T follicular helper cell (primary cell): Measurements from ENCODE around the gene CPT1C.

Source experiments
- DNase-seq: peaks from one replicate; pipeline ENCODE4 v3.0.0-alpha.2; 2020; ENCODE audit warnings: low read depth

CPT1C gene

GRCh38 chr19:49681830-49682229, 9.1 kb upstream of the CPT1C start:
- no peak for DNase-seq

DNA sequence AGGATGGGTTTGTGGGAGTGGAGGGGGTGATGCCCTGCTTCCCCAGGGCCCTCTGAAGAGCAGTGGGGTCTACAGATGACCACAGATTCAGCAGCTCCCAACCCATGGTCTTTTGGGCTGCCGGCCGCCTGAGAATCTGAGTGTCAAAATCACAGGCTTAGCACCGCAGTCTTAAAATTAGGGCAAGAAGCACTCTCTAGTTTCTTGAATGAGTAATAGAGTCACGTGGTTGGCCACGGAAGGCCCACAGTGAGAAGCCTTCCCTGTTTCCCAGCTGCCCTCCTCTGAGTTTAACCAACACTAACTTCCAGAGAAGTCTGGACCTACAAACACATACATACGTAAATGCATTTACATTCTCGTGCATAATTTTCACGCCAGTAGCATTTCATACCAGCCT, 8.6 kb upstream of the CPT1C start:
- DNase-seq: no peak

- no peak for DNase-seq
Measured at GRCh38 chr19:49683814-49684250, 7.1 kb upstream of the CPT1C start.

- no peak for DNase-seq
Measured at GRCh38 chr19:49684251-49684982, 6.5 kb upstream of the CPT1C start.

- no peak for DNase-seq
Measured at GRCh38 chr19:49684983-49685553, 5.8 kb upstream of the CPT1C start.

- DNase-seq: no peak
Measured at GRCh38 chr19:49685845-49686332, 5.0 kb upstream of the CPT1C start.

GRCh38 chr19:49686503-49687088, 4.3 kb upstream of the CPT1C start:
- DNase-seq: no peak

GRCh38 chr19:49687150-49687549, 3.8 kb upstream of the CPT1C start:
- DNase-seq: no peak

DNA sequence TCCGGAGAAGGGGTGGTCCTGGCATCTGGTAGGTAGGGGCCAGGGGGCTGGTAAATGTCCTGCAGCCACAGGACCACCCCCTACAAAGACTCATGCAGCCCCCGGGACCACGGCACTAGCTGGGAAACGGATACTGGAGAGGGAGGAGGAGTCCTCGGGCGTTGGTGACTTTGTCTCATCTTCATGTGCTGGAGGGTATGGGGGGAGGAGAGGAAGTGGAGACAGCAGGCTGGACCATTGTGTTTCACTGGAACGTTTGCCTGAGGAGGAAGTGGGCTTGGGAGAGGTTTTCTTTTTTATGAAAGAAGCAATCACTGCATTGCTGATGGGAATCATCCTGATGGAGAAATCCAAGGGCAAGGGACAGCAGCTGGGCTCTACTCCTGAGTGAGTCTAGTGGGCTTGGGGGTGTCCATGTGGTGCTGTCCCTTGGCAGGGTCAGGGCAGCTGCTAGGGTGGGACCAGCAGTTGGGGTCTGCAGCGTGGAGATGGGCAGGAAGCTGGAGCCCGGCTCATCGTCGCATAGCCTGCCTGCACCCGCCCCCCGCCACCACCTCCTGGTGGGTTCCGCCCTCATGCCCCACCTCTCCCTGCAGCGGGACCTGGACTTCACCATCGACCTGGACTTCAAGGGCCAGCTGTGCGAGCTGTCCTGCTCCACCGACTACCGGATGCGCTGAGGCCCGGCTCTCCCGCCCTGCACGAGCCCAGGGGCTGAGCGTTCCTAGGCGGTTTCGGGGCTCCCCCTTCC, 3.2 kb upstream of the CPT1C start:
- DNase-seq: no peak

- DNase-seq: no peak
Measured at GRCh38 chr19:49688531-49689132, 2.3 kb upstream of the CPT1C start.

GRCh38 chr19:49689133-49690078, 1.5 kb upstream of the CPT1C start, which contains the start of gene ADM5:
TSS of gene ADM5 (plus strand) at chr19:49689594. CDS start at chr19:49689838, 244 bp downstream.
- no peak for DNase-seq

- no peak for DNase-seq
Measured at GRCh38 chr19:49690079-49690655, 749 bp upstream of the CPT1C start.

DNA sequence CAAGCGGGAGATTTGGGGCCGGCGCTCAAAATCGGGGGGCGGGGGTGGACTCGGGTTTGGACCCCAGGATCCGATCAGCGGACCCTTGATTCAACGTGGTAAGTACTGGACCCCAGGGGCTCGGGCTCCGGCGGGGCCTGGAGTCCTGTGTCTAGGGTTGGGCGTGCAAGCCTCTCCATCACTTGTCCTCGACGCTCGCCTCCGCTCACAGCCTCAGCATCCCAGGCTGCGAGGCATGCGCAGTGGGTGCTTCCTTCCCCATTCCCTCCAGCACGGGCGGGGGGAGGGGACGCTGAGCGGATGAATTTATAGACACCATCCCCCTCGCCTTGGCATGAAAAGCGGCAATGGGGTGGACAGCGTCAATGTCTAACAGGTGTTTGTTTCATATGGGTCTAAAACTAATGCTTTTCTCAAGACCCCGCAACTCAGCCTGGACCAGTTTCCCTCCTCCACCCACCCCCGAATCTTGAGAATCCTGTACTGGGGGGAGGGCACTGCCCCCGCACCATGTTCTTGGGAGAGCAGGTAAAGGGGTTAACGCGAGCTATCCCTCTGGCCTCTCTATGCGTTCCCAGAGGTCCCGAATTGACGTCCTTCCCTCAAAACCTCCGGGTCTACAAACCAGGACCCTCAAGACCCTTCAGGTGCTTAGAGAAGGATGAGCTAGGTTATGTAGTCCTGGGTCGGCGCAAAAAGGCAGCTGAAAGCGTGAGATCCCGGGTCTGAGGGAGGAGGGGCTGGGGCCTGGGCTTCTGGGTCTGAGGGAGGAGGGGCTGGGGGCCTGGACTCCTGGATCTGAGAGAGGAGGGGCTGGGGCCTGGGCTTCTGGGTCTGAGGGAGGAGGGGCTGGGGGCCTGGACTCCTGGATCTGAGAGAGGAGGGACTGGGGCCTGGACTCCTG, 579 bp downstream of the CPT1C start:
- DNase-seq: no peak

- DNase-seq: no peak
Measured at GRCh38 chr19:49692147-49692506, 1.2 kb downstream of the CPT1C start.

GRCh38 chr19:49696115-49696514, 5.2 kb downstream of the CPT1C start:
- no peak for DNase-seq

DNA sequence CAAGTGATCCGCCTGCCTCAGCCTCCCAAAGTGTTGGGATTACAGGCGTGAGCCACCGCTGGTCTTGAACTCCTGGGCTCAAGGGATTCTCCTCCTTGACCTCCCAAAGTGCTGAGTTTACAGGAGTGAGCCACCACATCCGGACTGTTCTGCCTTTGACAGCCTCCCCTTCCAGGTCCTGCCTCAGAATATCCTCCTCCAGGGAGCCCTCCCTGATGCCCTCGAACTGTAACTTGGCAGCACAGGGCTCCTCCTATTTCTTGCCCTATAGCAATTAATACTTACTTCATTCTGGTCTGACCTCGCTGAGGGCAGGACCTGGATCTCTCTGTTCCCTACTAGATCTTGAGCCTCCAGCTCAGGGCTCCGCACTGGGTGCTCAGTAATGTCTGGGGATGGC, 5.9 kb downstream of the CPT1C start:
- DNase-seq: no peak

- DNase-seq: no peak
Measured at GRCh38 chr19:49699364-49699763, 8.4 kb downstream of the CPT1C start.

- no peak for DNase-seq
Measured at GRCh38 chr19:49700563-49700962, 9.6 kb downstream of the CPT1C start.

DNA sequence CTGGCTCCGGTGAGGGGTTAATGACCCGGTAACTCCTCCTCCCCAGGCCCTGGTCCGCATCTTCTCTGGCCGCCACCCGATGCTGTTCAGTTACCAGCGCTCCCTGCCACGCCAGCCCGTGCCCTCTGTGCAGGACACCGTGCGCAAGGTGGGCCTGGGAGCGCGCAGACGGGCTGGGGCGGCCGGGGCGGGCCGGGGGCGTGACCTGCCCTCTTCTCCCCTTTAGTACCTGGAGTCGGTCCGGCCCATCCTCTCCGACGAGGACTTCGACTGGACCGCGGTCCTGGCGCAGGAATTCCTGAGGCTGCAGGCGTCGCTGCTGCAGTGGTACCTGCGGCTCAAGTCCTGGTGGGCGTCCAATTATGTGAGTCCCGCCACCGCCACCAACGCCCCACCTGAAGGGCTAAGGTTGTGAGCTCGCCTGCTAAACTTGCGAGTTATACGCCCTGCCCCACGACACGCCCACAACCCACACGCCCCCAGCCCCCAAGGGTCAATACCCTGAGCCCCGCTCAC, 10.4 kb downstream of the CPT1C start:
- no peak for DNase-seq
